ENCODE data around the gene PLXNC1.
A peak's percentile ranks its signal among the peaks of the same experiment; 100 is the strongest.

PLXNC1 gene

GRCh38 chr12:94147991-94148738 is at the start of gene PLXNC1:
TSS of gene PLXNC1 (plus strand) at chr12:94148577. CDS start at chr12:94148972, 395 bp downstream.
- peak; percentile 19 for DNase-seq

GRCh38 chr12:94099191-94099590 is 49.2 kb upstream of the PLXNC1 start:
- no peak for DNase-seq

- DNase-seq, result no peak
These were observed 48.7 kb upstream of the PLXNC1 start for GRCh38 chr12:94099632-94100031.

- DNase-seq, result no peak
These were observed 48.2 kb upstream of the PLXNC1 start for GRCh38 chr12:94100211-94100627.

- peak; percentile 33 for DNase-seq
These were observed 47.2 kb upstream of the PLXNC1 start for GRCh38 chr12:94100990-94101737.

GRCh38 chr12:94101738-94102660 is 46.4 kb upstream of the PLXNC1 start:
- peak; percentile 80 for DNase-seq

- DNase-seq, result no peak
These were observed 44.4 kb upstream of the PLXNC1 start for GRCh38 chr12:94103986-94104385.

GRCh38 chr12:94107910-94108309 is 40.5 kb upstream of the PLXNC1 start:
- DNase-seq, result no peak

GRCh38 chr12:94109160-94109559 is 39.2 kb upstream of the PLXNC1 start:
- DNase-seq, result no peak

GRCh38 chr12:94110258-94110657 is 38.1 kb upstream of the PLXNC1 start:
- no peak for DNase-seq

- no peak for DNase-seq
These were observed 37.1 kb upstream of the PLXNC1 start for GRCh38 chr12:94111302-94111701.

GRCh38 chr12:94112121-94112520 is 36.3 kb upstream of the PLXNC1 start:
- DNase-seq, result no peak

- no peak for DNase-seq
These were observed 34.2 kb upstream of the PLXNC1 start for GRCh38 chr12:94114166-94114565.

GRCh38 chr12:94116191-94116590 is 32.2 kb upstream of the PLXNC1 start:
- no peak for DNase-seq

GRCh38 chr12:94121886-94122285 is 26.5 kb upstream of the PLXNC1 start:
- no peak for DNase-seq

- no peak for DNase-seq
These were observed 25.8 kb upstream of the PLXNC1 start for GRCh38 chr12:94122591-94122990.

GRCh38 chr12:94123127-94123526 is 25.2 kb upstream of the PLXNC1 start:
- no peak for DNase-seq

GRCh38 chr12:94126067-94126466 is 22.3 kb upstream of the PLXNC1 start:
- no peak for DNase-seq

GRCh38 chr12:94127239-94128131 is 20.9 kb upstream of the PLXNC1 start:
- DNase-seq, result no peak

GRCh38 chr12:94128280-94128679 is 20.1 kb upstream of the PLXNC1 start:
- DNase-seq, result no peak

GRCh38 chr12:94133964-94134795 is 14.2 kb upstream of the PLXNC1 start:
- no peak for DNase-seq

Measured in NCI-H1436 (cell line).